Measurements from ENCODE around the gene ADK. TPM values are rescaled to one million over a fixed set of nuclear protein-coding genes. Genes with fewer than 3 reads are reported as not detected.

The ADK gene
- total and polyA plus RNA-seq, 2 donors (not counting 3 experiments of a cell fraction or from before 2014, with no cell fraction given), result 11.7 to 46.5 TPM

DNA sequence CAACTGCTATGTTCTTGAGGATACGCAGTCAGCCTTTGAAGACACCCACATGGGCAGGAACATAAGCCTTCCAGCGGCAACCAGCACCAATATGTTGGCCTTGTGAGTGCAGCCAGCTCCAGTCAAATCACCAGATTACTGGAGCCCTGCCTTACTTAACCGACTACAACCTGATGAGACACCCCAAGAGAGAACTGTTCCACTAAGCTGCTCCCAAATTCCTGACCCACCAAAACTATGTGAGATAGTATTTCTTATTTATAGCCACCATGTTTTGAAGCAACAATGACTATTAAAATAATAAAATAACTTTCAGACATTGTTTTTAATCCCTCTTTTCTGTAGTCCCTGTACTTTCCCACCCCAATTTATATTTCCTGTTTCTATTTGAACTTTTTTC lies 179.6 kb downstream of the ADK start:
- H2AFZ ChIP-seq (ENCODE audit: low read depth, low read length), result no peak overlapping the region
- intact Hi-C loops (cut with micrococcal nuclease), result no loop called here
- H3K9ac ChIP-seq (replicated peaks; ENCODE audit: extremely low read depth, insufficient read depth, low read length), result no peak overlapping the region
- no TSS peak for BruUV-seq (replicated peaks)
- no peaks in the 10 kb centered on the region for H3K27me3 ChIP-seq (ENCODE audit: control insufficient read depth in 2 of 2, insufficient read depth in 2 of 2, low read length in 2 of 2)
- peaks cover 28% of the 10 kb centered on the region for H3K79me2 ChIP-seq (ENCODE audit: control insufficient read depth, insufficient read depth, low read length)
- H3K4me3 ChIP-seq (replicated peaks in 1 of 3; ENCODE audit: insufficient read depth in 1 of 3, low read depth in 1 of 3, low read length in 3 of 3), result no peak overlapping the region
- no peaks in the 10 kb centered on the region for H3K4me1 ChIP-seq (ENCODE audit: control insufficient read depth, extremely low read depth, insufficient read depth, low read length)
- no peak overlapping the region for H3K27ac ChIP-seq (ENCODE audit: insufficient read depth, low read depth, low read length)
- no peak overlapping the region for H3K4me2 ChIP-seq (ENCODE audit: insufficient read depth, low read length)
- TF ChIP-seq JUN (IDR thresholded peaks at IDR 0.05; ENCODE audit: borderline replicate concordance, insufficient read depth, insufficient read length, low read depth) (no peak), EZH2 (IDR thresholded peaks at IDR 0.05; ENCODE audit: borderline replicate concordance, low read depth, low read length, severe bottlenecking) (no peak), POLR2AphosphoS5 (IDR thresholded peaks at IDR 0.05; ENCODE audit: insufficient read depth, low read depth, low read length) (no peak), MYC (IDR thresholded peaks at IDR 0.05; ENCODE audit: low read depth, low read length) (no peak), GATA2 (IDR thresholded peaks at IDR 0.05; ENCODE audit: insufficient read depth, insufficient read length, low read depth, low read length) (no peak), POLR2A (IDR thresholded peaks at IDR 0.05; ENCODE audit: low read depth, low read length) (no peak)
- TF ChIP-seq, protein P1, sequence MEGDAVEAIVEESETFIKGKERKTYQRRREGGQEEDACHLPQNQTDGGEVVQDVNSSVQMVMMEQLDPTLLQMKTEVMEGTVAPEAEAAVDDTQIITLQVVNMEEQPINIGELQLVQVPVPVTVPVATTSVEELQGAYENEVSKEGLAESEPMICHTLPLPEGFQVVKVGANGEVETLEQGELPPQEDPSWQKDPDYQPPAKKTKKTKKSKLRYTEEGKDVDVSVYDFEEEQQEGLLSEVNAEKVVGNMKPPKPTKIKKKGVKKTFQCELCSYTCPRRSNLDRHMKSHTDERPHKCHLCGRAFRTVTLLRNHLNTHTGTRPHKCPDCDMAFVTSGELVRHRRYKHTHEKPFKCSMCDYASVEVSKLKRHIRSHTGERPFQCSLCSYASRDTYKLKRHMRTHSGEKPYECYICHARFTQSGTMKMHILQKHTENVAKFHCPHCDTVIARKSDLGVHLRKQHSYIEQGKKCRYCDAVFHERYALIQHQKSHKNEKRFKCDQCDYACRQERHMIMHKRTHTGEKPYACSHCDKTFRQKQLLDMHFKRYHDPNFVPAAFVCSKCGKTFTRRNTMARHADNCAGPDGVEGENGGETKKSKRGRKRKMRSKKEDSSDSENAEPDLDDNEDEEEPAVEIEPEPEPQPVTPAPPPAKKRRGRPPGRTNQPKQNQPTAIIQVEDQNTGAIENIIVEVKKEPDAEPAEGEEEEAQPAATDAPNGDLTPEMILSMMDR (IDR thresholded peaks at IDR 0.05; ENCODE audit: extremely low read depth in 1 of 2, insufficient read depth in 1 of 2, low read depth in 1 of 2, low read length in 2 of 2), result no peak
- TF ChIP-seq, protein P2, sequence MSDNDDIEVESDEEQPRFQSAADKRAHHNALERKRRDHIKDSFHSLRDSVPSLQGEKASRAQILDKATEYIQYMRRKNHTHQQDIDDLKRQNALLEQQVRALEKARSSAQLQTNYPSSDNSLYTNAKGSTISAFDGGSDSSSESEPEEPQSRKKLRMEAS (IDR thresholded peaks at IDR 0.05; ENCODE audit: insufficient read depth, insufficient read length), result no peak
- FAIRE-seq (no peak), DNase-seq (ENCODE audit: low read depth, low spot score) (no peak)
- H3K9me3 ChIP-seq (replicated peaks; ENCODE audit: control insufficient read depth, insufficient read depth, low read length), result no peaks in the 10 kb centered on the region
- ChIA-PET CTCF (no interaction called here), POLR2A (no interaction called here)
- no peaks in the 10 kb centered on the region for H3K9me1 ChIP-seq (replicated peaks; ENCODE audit: control insufficient read depth, extremely low read depth, insufficient read depth, low read length)
- H3K36me3 ChIP-seq (ENCODE audit: control insufficient read depth in 2 of 2, extremely low read depth in 1 of 2, insufficient read depth in 2 of 2, low read length in 2 of 2), result no peaks in the 10 kb centered on the region
- dilution Hi-C loops (cut with MboI; ENCODE audit: extremely low pct_ligation_motif_present, low sequenced_read_pairs), result no loop called here
- no peaks in the 10 kb centered on the region for H4K20me1 ChIP-seq (replicated peaks; ENCODE audit: control insufficient read depth, extremely low read depth, insufficient read depth, low read length)

Data from endothelial cell of umbilical vein (primary cell).